H9 (cell line): ENCODE data around the gene OR5B12. TPM values are rescaled to one million over a fixed set of nuclear protein-coding genes. Genes with fewer than 3 reads are reported as not detected.

Experiments
- DNase-seq: peaks from one replicate; pipeline ENCODE4 v3.0.0-alpha.2; 2017
- H2AFZ ChIP-seq: one replicate; pipeline ENCODE4 v1.6.1; 2013; ENCODE audit warnings: mild to moderate bottlenecking, low read length, control low read depth, moderate library complexity
- H2AK5ac ChIP-seq: 2 replicates; pipeline ENCODE4 v1.6.1; 2013; ENCODE audit warnings: low read length, control low read depth, mixed read lengths; ENCODE audit not compliant: insufficient read length
- H2BK120ac ChIP-seq: one replicate; pipeline ENCODE4 v1.6.1; 2013; ENCODE audit warnings: low read depth, mild to moderate bottlenecking, low read length, control low read depth, inconsistent platforms; ENCODE audit not compliant: poor library complexity, severe bottlenecking
- H2BK12ac ChIP-seq: 2 replicates; pipeline ENCODE4 v1.6.1; 2013; ENCODE audit warnings: low read length, control low read depth, mixed read lengths, low read depth; ENCODE audit not compliant: insufficient read length
- H2BK15ac ChIP-seq: 2 replicates; pipeline ENCODE4 v1.6.1; 2013; ENCODE audit warnings: low read depth, low read length, control low read depth
- H2BK20ac ChIP-seq: one replicate; pipeline ENCODE4 v1.6.1; 2013; ENCODE audit warnings: low read depth, mild to moderate bottlenecking, low read length, control low read depth, inconsistent platforms; ENCODE audit not compliant: poor library complexity, severe bottlenecking
- H2BK5ac ChIP-seq: 2 replicates; pipeline ENCODE4 v1.6.1; 2013; ENCODE audit warnings: low read length, control low read depth, mixed read lengths; ENCODE audit not compliant: insufficient read length
- H3K14ac ChIP-seq: 2 replicates; pipeline ENCODE4 v1.6.1; 2013; ENCODE audit warnings: low read length, control low read depth; ENCODE audit not compliant: insufficient read depth
- H3K18ac ChIP-seq: 2 replicates; pipeline ENCODE4 v1.6.1; 2013; ENCODE audit warnings: low read depth, mild to moderate bottlenecking, mixed read lengths, low read length, control low read depth; ENCODE audit not compliant: insufficient read length
- H3K23ac ChIP-seq: 2 replicates; pipeline ENCODE4 v1.6.1; 2013; ENCODE audit warnings: low read length, control low read depth, mixed read lengths, low read depth; ENCODE audit not compliant: insufficient read length
- H3K23me2 ChIP-seq: 2 replicates; pipeline ENCODE4 v1.6.1; 2013; ENCODE audit warnings: low read depth, mild to moderate bottlenecking, mixed read lengths, low read length, control low read depth; ENCODE audit not compliant: insufficient read length, poor library complexity, severe bottlenecking
- H3K27ac ChIP-seq: 2 replicates; pipeline ENCODE4 v1.5.1; 2013; ENCODE audit warnings: low read length, control low read depth, mixed read lengths, low read depth; ENCODE audit not compliant: insufficient read length
- H3K27me3 ChIP-seq: 2 replicates; pipeline ENCODE4 v1.6.1; 2013; ENCODE audit warnings: low read length, control low read depth, inconsistent platforms; ENCODE audit not compliant: insufficient read depth
- H3K4ac ChIP-seq: 2 replicates; pipeline ENCODE4 v1.6.1; 2013; ENCODE audit warnings: low read depth, mild to moderate bottlenecking, control low read depth, inconsistent platforms, low read length, moderate library complexity
- H3K4me1 ChIP-seq: 2 replicates; pipeline ENCODE4 v1.6.1; 2013; ENCODE audit warnings: low read length, control low read depth, inconsistent platforms; ENCODE audit not compliant: insufficient read depth
- H3K4me2 ChIP-seq: 2 replicates; pipeline ENCODE4 v1.6.1; 2013; ENCODE audit warnings: low read length, control low read depth, mixed read lengths; ENCODE audit not compliant: insufficient read length, insufficient read depth
- H3K56ac ChIP-seq: 2 replicates; pipeline ENCODE4 v1.6.1; 2013; ENCODE audit warnings: low read depth, mild to moderate bottlenecking, mixed read lengths, low read length, control low read depth; ENCODE audit not compliant: insufficient read length
- H3K79me1 ChIP-seq: 2 replicates; pipeline ENCODE4 v1.6.1; 2013; ENCODE audit warnings: low read depth, mild to moderate bottlenecking, moderate library complexity, low read length, control low read depth, inconsistent platforms; ENCODE audit not compliant: insufficient read depth, poor library complexity, severe bottlenecking
- H3K79me2 ChIP-seq: 2 replicates; pipeline ENCODE4 v1.6.1; 2013; ENCODE audit warnings: low read length, control low read depth, inconsistent platforms; ENCODE audit not compliant: insufficient read depth
- H3K9ac ChIP-seq: 2 replicates; pipeline ENCODE4 v1.6.1; 2013; ENCODE audit warnings: low read length, control low read depth, mixed read lengths; ENCODE audit not compliant: insufficient read length; ENCODE audit errors: extremely low read depth
- H3K9me3 ChIP-seq: one replicate; pipeline ENCODE4 v1.6.1; 2013; ENCODE audit warnings: low read depth, low read length, inconsistent platforms; ENCODE audit not compliant: control insufficient read depth
- H3T11ph ChIP-seq: one replicate; pipeline ENCODE4 v1.6.1; 2013; ENCODE audit warnings: mild to moderate bottlenecking, low read length, control low read depth, inconsistent platforms
- H4K20me1 ChIP-seq: one replicate; pipeline ENCODE4 v1.6.1; 2013; ENCODE audit not compliant: control insufficient read depth, insufficient read length, insufficient read depth
- H4K5ac ChIP-seq: 2 replicates; pipeline ENCODE4 v1.6.1; 2013; ENCODE audit warnings: low read depth, mild to moderate bottlenecking, mixed read lengths, low read length, control low read depth; ENCODE audit not compliant: insufficient read length
- H4K8ac ChIP-seq: replicated peaks from 2 replicates; pipeline ENCODE4 v1.6.1; 2013; ENCODE audit warnings: low read length, control low read depth, mixed read lengths, low read depth; ENCODE audit not compliant: insufficient read length
- H4K91ac ChIP-seq: 2 replicates; pipeline ENCODE4 v1.6.1; 2013; ENCODE audit warnings: low read depth, mild to moderate bottlenecking, moderate library complexity, mixed read lengths, low read length, control low read depth; ENCODE audit not compliant: insufficient read length
- H3K27ac Mint-ChIP-seq, 3 experiments: 2 replicates in 2 of 3; 3 replicates in 1 of 3; pipeline ENCODE4 v1.8.0; 2020 to 2021; ENCODE audit warnings: mixed read lengths in 3 of 3, mild to moderate bottlenecking in 1 of 3, moderate library complexity in 1 of 3
- H3K27me3 Mint-ChIP-seq: 2 replicates; pipeline ENCODE4 v1.8.0; 2021; ENCODE audit warnings: low read depth, mild to moderate bottlenecking, moderate library complexity, mixed read lengths
- H3K36me3 Mint-ChIP-seq, 3 experiments: 2 replicates in 2 of 3; 3 replicates in 1 of 3; pipeline ENCODE4 v1.8.0; 2020 to 2021; ENCODE audit warnings: low read depth in 3 of 3, mixed read lengths in 3 of 3; ENCODE audit not compliant: insufficient read depth in 1 of 3
- H3K4me1 Mint-ChIP-seq, 2 experiments: 2 replicates each; pipeline ENCODE4 v1.8.0; 2020; ENCODE audit warnings: mixed read lengths in 2 of 2
- H3K4me3 Mint-ChIP-seq, 2 experiments: 2 replicates in 1 of 2; 3 replicates in 1 of 2; pipeline ENCODE4 v1.8.0; 2020 to 2021; ENCODE audit warnings: mild to moderate bottlenecking in 2 of 2, mixed read lengths in 2 of 2, moderate library complexity in 1 of 2
- H3K9me3 Mint-ChIP-seq, 2 experiments: 2 replicates in 1 of 2; 3 replicates in 1 of 2; pipeline ENCODE4 v1.8.0; 2020; ENCODE audit warnings: mild to moderate bottlenecking in 2 of 2, mixed read lengths in 2 of 2, moderate library complexity in 1 of 2
- total RNA-seq: library from RNA; stranded (reverse); gene quantifications from 2 replicates; pipeline ENCODE4 v1.2.1, GENCODE V29; 2021
- TF ChIP-seq, protein P1 (sequence below): fragments of 200-600 bp; sonication (generic); conservative IDR thresholded peaks from 3 replicates; pipeline ENCODE4 v1.8.0; 2021; ENCODE audit warnings: antibody characterized with exemption, mild to moderate bottlenecking

OR5B12 gene
- total RNA-seq, 1 experiment from 2014 or later, result not detected

DNA sequence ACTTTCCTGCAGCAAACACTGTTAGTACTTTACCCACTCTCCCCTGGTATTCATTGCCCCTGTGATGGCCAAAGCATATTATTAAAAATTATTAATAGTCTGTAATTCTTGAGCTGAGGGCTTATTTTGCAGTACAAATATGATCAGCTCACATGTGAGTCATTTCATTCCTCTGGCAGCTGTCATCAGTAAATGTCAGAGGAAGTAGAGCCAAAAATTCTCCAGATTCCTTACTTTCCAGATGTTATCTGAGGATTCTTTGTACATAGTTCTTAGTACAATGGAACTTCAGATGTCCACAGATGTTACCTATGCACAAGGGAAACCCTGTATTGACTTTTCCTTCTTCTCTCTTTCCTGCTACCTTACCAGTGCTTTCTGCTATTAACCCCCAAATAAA lies 47.8 kb downstream of the OR5B12 start:
- H3K4me2 ChIP-seq, result no peak overlapping the region
- Mint-ChIP-seq H3K27me3 (no peaks in the 10 kb centered on the region), H3K9me3 (peaks cover 16 to 22% of the 10 kb centered on the region in 2 experiments), H3K4me3 (no peak overlapping the region), H3K4me1 (0 out of 4 replicates have a peak, but pooled peaks cover 0 to 2% of the 10 kb centered on the region in 2 experiments), H3K36me3 (peaks cover 4 to 11% (median 6%) of the 10 kb centered on the region in 3 experiments; a peak in 4 of 7 replicates), H3K27ac (no peak overlapping the region)
- no peak overlapping the region for H2BK20ac ChIP-seq
- H4K20me1 ChIP-seq, result no peaks in the 10 kb centered on the region
- no peak overlapping the region for H2BK120ac ChIP-seq
- no peak overlapping the region for H2BK5ac ChIP-seq
- no peak overlapping the region for H3K14ac ChIP-seq
- H3K56ac ChIP-seq, result no peak overlapping the region
- no peaks in the 10 kb centered on the region for H3K9me3 ChIP-seq
- H3K4ac ChIP-seq, result no peak overlapping the region
- H2BK12ac ChIP-seq, result no peak overlapping the region
- no peak overlapping the region for H4K8ac ChIP-seq
- no peak overlapping the region for H3T11ph ChIP-seq
- no peaks in the 10 kb centered on the region for H3K4me1 ChIP-seq
- H3K18ac ChIP-seq, result no peak overlapping the region
- H2AK5ac ChIP-seq, result no peak overlapping the region
- H2AFZ ChIP-seq, result no peak overlapping the region
- H4K91ac ChIP-seq, result no peak overlapping the region
- no peaks in the 10 kb centered on the region for H3K23me2 ChIP-seq
- TF ChIP-seq, protein P1, sequence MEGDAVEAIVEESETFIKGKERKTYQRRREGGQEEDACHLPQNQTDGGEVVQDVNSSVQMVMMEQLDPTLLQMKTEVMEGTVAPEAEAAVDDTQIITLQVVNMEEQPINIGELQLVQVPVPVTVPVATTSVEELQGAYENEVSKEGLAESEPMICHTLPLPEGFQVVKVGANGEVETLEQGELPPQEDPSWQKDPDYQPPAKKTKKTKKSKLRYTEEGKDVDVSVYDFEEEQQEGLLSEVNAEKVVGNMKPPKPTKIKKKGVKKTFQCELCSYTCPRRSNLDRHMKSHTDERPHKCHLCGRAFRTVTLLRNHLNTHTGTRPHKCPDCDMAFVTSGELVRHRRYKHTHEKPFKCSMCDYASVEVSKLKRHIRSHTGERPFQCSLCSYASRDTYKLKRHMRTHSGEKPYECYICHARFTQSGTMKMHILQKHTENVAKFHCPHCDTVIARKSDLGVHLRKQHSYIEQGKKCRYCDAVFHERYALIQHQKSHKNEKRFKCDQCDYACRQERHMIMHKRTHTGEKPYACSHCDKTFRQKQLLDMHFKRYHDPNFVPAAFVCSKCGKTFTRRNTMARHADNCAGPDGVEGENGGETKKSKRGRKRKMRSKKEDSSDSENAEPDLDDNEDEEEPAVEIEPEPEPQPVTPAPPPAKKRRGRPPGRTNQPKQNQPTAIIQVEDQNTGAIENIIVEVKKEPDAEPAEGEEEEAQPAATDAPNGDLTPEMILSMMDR, result no peak
- H3K79me2 ChIP-seq, result no peaks in the 10 kb centered on the region
- no peak overlapping the region for H3K9ac ChIP-seq
- H3K23ac ChIP-seq, result no peak overlapping the region
- H4K5ac ChIP-seq, result no peak overlapping the region
- H3K27me3 ChIP-seq, result no peaks in the 10 kb centered on the region
- no peak overlapping the region for H3K27ac ChIP-seq
- H3K79me1 ChIP-seq, result no peaks in the 10 kb centered on the region
- no peak for DNase-seq
- no peak overlapping the region for H2BK15ac ChIP-seq
